ENCODE measurements around the gene GDI1.

Gene GDI1

GRCh38 chrX:154484255-154485149 is 47.5 kb downstream of the GDI1 start:
- Histone ChIP-seq H3K27ac (no peak overlapping the region), H3K4me3 (ENCODE audit: low read depth, low read length) (no peak overlapping the region), H3K27me3 (replicated peaks) (no peaks in the 10 kb centered on the region), H3K36me3 (replicated peaks) (no peaks in the 10 kb centered on the region)
- in situ Hi-C loops (cut with HindIII; ENCODE audit: low pct_ligation_motif_present, low sequenced_read_pairs), result no loop called here
- TF ChIP-seq CTCF (IDR thresholded peaks at IDR 0.05; ENCODE audit: low read depth, low read length, missing control alignments), result no peak
- DNase-seq, result no peak

- H3K27ac ChIP-seq, result no peak overlapping the region
- no peak for DNase-seq
- no peaks in the 10 kb centered on the region for H3K27me3 ChIP-seq (replicated peaks)
- H3K4me3 ChIP-seq (ENCODE audit: low read depth, low read length), result peak overlapping the region; percentile 60
- no peak for TF ChIP-seq CTCF (IDR thresholded peaks at IDR 0.05; ENCODE audit: low read depth, low read length, missing control alignments)
- in situ Hi-C loops (cut with HindIII; ENCODE audit: low pct_ligation_motif_present, low sequenced_read_pairs), result no loop called here
- no peaks in the 10 kb centered on the region for H3K36me3 ChIP-seq (replicated peaks)
Measured at GRCh38 chrX:154485150-154486051, 48.4 kb downstream of the GDI1 start.

- DNase-seq, result no peak
Measured at GRCh38 chrX:154486052-154486395, 49.1 kb downstream of the GDI1 start.

GRCh38 chrX:154486396-154487207 is 49.6 kb downstream of the GDI1 start, which contains the start of gene UBL4A:
UBL4A (minus strand) TSS chrX:154486615; CDS start chrX:154486584, 31 bp downstream.
- Histone ChIP-seq H3K4me3 (ENCODE audit: low read depth, low read length) (peak within 1 kb of the TSS; percentile 60), H3K36me3 (replicated peaks) (no peaks in the 10 kb centered on the region), H3K27me3 (replicated peaks) (no peaks in the 10 kb centered on the region), H3K27ac (peak within 1 kb of the TSS; percentile 23)
- in situ Hi-C loops (cut with HindIII; ENCODE audit: low pct_ligation_motif_present, low sequenced_read_pairs), result no loop called here
- no peak for DNase-seq
- TF ChIP-seq CTCF (IDR thresholded peaks at IDR 0.05; ENCODE audit: low read depth, low read length, missing control alignments), result no peak

More at GRCh38 chrX:154486052-154486395, 49.1 kb downstream of the GDI1 start:
- in situ Hi-C loops (cut with HindIII; ENCODE audit: low pct_ligation_motif_present, low sequenced_read_pairs), result no loop called here
- TF ChIP-seq CTCF (IDR thresholded peaks at IDR 0.05; ENCODE audit: low read depth, low read length, missing control alignments), result no peak
- peak overlapping the region; percentile 60 for H3K4me3 ChIP-seq (ENCODE audit: low read depth, low read length)
- no peaks in the 10 kb centered on the region for H3K27me3 ChIP-seq (replicated peaks)
- no peaks in the 10 kb centered on the region for H3K36me3 ChIP-seq (replicated peaks)
- H3K27ac ChIP-seq, result peak overlapping the region; percentile 23

GRCh38 chrX:154487518-154488290 is 50.8 kb downstream of the GDI1 start:
- in situ Hi-C loops (cut with HindIII; ENCODE audit: low pct_ligation_motif_present, low sequenced_read_pairs), result no loop called here
- H3K27ac ChIP-seq, result no peak overlapping the region
- no peak overlapping the region for H3K4me3 ChIP-seq (ENCODE audit: low read depth, low read length)
- H3K27me3 ChIP-seq (replicated peaks), result no peaks in the 10 kb centered on the region
- no peak for DNase-seq
- H3K36me3 ChIP-seq (replicated peaks), result no peaks in the 10 kb centered on the region
- no peak for TF ChIP-seq CTCF (IDR thresholded peaks at IDR 0.05; ENCODE audit: low read depth, low read length, missing control alignments)

Measured in brain microvascular endothelial cell (primary cell).